ENCODE data around the gene GTSE1.

Gene GTSE1

DNA sequence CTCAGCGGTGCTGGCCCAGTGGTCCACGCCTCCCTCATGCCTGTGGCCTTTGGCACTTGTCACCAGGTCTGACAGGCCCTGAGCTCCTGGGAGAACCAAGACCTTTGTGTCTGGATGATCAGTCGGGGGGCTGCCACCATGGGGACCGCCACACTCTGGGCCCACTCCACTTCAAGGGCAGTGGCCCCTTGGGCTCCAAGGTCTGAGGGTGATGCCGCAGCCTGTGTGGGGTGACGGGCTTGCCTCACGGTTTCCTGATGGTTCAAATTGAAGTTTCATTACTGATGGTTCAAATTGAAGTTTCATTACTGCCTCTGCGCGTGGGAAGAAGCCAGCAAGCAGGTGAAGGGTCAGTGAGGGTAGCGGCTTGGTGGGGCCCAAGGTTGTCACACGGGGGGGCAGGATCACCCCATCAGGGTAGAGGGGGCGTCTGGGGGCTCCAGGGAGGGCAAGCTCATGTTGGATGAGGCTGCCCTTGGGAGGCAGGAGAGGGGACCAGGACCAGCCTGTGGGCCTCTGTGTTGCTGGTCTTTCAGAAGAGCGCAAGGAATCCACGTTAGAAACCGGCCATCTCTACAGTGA lies 66.4 kb downstream of the GTSE1 start:
- Histone ChIP-seq H3K27ac (ENCODE audit: low read depth, low read length) (no peak overlapping the region), H3K79me2 (ENCODE audit: control insufficient read depth, insufficient read depth, low read length) (no peaks in the 10 kb centered on the region), H2BK120ac (ENCODE audit: low read depth, low read length) (no peak overlapping the region), H3K18ac (ENCODE audit: low read length) (no peak overlapping the region), H2AK5ac (ENCODE audit: low read length) (no peak overlapping the region), H3K4me3 (ENCODE audit: low read length) (no peak overlapping the region), H3K4me1 (ENCODE audit: control insufficient read depth, low read depth, low read length) (no peaks in the 10 kb centered on the region), H4K5ac (ENCODE audit: low read length) (no peak overlapping the region), H2BK5ac (ENCODE audit: low read length) (no peak overlapping the region), H3K27me3 (ENCODE audit: insufficient read depth, low read length, poor library complexity) (no peaks in the 10 kb centered on the region), H3K79me1 (ENCODE audit: low read length) (no peaks in the 10 kb centered on the region), H2BK15ac (replicated peaks; ENCODE audit: low read depth) (no peak overlapping the region), H3K23ac (ENCODE audit: low read length) (no peak overlapping the region), H3K56ac (ENCODE audit: low read length) (no peak overlapping the region), H4K8ac (ENCODE audit: low read depth, low read length) (no peak overlapping the region), H3K36me3 (ENCODE audit: control insufficient read depth, insufficient read depth, low read length) (peaks cover 3% of the 10 kb centered on the region), H3K4ac (ENCODE audit: low read depth, low read length) (no peak overlapping the region), H3K9ac (ENCODE audit: low read length) (no peak overlapping the region), H3K4me2 (ENCODE audit: low read length) (no peak overlapping the region)
- WGBS (ENCODE audit: extremely low coverage, insufficient coverage, low lambda C conversion rate), result no CpG with 5 or more reads among the region's 15 CpGs
- no peak for DNase-seq

- no peak for DNase-seq
- no peak overlapping the region for H3K4me3 ChIP-seq (ENCODE audit: low read length)
- WGBS (ENCODE audit: extremely low coverage, insufficient coverage, low lambda C conversion rate), result no CpG with 5 or more reads among the region's 35 CpGs
- no peaks in the 10 kb centered on the region for H3K79me2 ChIP-seq (ENCODE audit: control insufficient read depth, insufficient read depth, low read length)
- H2BK5ac ChIP-seq (ENCODE audit: low read length), result no peak overlapping the region
- H3K4me2 ChIP-seq (ENCODE audit: low read length), result no peak overlapping the region
- H3K4me1 ChIP-seq (ENCODE audit: control insufficient read depth, low read depth, low read length), result no peaks in the 10 kb centered on the region
- no peak overlapping the region for H4K5ac ChIP-seq (ENCODE audit: low read length)
- no peak overlapping the region for H3K18ac ChIP-seq (ENCODE audit: low read length)
- no peak overlapping the region for H3K9ac ChIP-seq (ENCODE audit: low read length)
- H3K36me3 ChIP-seq (ENCODE audit: control insufficient read depth, insufficient read depth, low read length), result peaks cover 3% of the 10 kb centered on the region
- no peak overlapping the region for H3K56ac ChIP-seq (ENCODE audit: low read length)
- no peak overlapping the region for H2BK120ac ChIP-seq (ENCODE audit: low read depth, low read length)
- no peak overlapping the region for H4K8ac ChIP-seq (ENCODE audit: low read depth, low read length)
- H3K4ac ChIP-seq (ENCODE audit: low read depth, low read length), result no peak overlapping the region
- H2BK15ac ChIP-seq (replicated peaks; ENCODE audit: low read depth), result no peak overlapping the region
- no peaks in the 10 kb centered on the region for H3K27me3 ChIP-seq (ENCODE audit: insufficient read depth, low read length, poor library complexity)
- no peak overlapping the region for H2AK5ac ChIP-seq (ENCODE audit: low read length)
- no peak overlapping the region for H3K23ac ChIP-seq (ENCODE audit: low read length)
- H3K27ac ChIP-seq (ENCODE audit: low read depth, low read length), result no peak overlapping the region
- no peaks in the 10 kb centered on the region for H3K79me1 ChIP-seq (ENCODE audit: low read length)
These were observed 67.1 kb downstream of the GTSE1 start for GRCh38 chr22:46363611-46364321.

DNA sequence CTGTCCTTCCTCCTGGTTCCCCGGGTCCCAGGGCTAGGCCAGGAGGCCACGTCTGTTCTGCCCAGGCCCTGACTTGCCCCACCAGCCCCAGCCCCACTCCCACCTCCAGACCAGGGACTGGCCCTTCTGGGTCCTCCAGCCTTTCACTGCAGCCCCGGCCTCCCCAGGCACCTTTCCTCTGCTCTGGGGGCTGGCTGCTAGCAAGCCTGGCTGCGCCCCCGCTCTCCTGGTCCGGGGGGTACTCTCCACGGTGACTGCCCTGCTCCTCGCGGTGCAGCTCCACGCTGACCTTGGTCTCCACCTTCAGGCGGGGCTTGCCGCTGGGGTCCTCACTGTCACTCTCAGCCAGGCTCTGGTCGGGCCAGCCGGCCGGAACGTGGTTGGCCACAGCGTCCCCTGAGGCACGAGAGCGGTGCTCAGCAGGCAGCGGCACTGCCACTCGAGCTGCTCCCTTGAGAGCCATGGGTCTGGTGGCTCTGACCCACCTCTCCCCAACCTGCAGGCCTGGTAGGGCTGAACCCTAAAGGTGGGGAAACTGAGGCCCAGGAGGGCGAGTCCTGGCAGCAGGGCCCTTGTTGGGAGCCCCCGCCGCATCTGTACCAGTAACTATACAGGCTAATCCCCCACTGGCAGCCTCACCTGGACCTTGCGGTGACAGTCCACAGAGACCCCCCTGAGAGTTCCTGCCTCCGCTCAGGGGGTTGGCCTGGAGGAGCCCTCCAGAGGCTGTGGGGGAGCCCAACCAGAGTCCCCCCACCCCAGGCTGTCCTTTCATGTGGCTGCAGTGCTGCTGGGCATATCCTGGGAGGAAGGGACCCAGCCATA lies 67.9 kb downstream of the GTSE1 start:
- Histone ChIP-seq H2BK120ac (ENCODE audit: low read depth, low read length) (no peak overlapping the region), H2BK5ac (ENCODE audit: low read length) (no peak overlapping the region), H3K4me3 (ENCODE audit: low read length) (no peak overlapping the region), H3K18ac (ENCODE audit: low read length) (no peak overlapping the region), H4K5ac (ENCODE audit: low read length) (no peak overlapping the region), H3K79me2 (ENCODE audit: control insufficient read depth, insufficient read depth, low read length) (no peaks in the 10 kb centered on the region), H3K4me1 (ENCODE audit: control insufficient read depth, low read depth, low read length) (no peaks in the 10 kb centered on the region), H3K23ac (ENCODE audit: low read length) (no peak overlapping the region), H2AK5ac (ENCODE audit: low read length) (no peak overlapping the region), H3K79me1 (ENCODE audit: low read length) (no peaks in the 10 kb centered on the region), H3K56ac (ENCODE audit: low read length) (no peak overlapping the region), H3K4ac (ENCODE audit: low read depth, low read length) (no peak overlapping the region), H3K9ac (ENCODE audit: low read length) (no peak overlapping the region), H4K8ac (ENCODE audit: low read depth, low read length) (no peak overlapping the region), H3K4me2 (ENCODE audit: low read length) (no peak overlapping the region), H3K27me3 (ENCODE audit: insufficient read depth, low read length, poor library complexity) (no peaks in the 10 kb centered on the region), H3K36me3 (ENCODE audit: control insufficient read depth, insufficient read depth, low read length) (peaks cover 3% of the 10 kb centered on the region), H3K27ac (ENCODE audit: low read depth, low read length) (no peak overlapping the region), H2BK15ac (replicated peaks; ENCODE audit: low read depth) (no peak overlapping the region)
- no CpG with 5 or more reads among the region's 26 CpGs for WGBS (ENCODE audit: extremely low coverage, insufficient coverage, low lambda C conversion rate)
- DNase-seq, result no peak

DNA sequence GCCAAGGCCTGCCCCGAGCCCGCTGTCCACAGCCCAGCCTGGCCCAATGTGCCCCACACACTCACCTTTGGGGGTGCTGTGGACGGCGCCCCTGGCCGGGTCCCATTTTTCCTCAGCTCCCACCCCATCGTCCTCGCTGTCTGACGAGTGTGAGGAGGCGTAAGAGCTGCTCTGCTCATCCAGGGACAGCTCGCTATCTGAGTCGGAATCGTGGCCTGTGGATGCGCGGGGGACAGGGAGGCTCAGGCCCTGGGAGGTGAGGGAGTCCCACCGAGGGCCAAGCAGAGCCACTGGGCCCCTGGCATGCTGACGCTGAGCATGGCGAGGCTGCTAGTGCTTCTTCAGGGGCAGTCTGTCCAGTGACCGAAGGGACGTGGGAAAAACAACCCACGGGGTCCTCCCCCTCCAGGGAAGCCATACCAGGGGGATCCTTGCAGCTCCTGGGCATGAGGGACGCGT lies 68.5 kb downstream of the GTSE1 start:
- no peak overlapping the region for H3K4ac ChIP-seq (ENCODE audit: low read depth, low read length)
- H3K4me1 ChIP-seq (ENCODE audit: control insufficient read depth, low read depth, low read length), result no peaks in the 10 kb centered on the region
- no peak overlapping the region for H3K9ac ChIP-seq (ENCODE audit: low read length)
- no peak overlapping the region for H2BK5ac ChIP-seq (ENCODE audit: low read length)
- no peak overlapping the region for H4K5ac ChIP-seq (ENCODE audit: low read length)
- no peak overlapping the region for H2AK5ac ChIP-seq (ENCODE audit: low read length)
- H3K18ac ChIP-seq (ENCODE audit: low read length), result no peak overlapping the region
- no peaks in the 10 kb centered on the region for H3K79me2 ChIP-seq (ENCODE audit: control insufficient read depth, insufficient read depth, low read length)
- H3K56ac ChIP-seq (ENCODE audit: low read length), result no peak overlapping the region
- H2BK120ac ChIP-seq (ENCODE audit: low read depth, low read length), result no peak overlapping the region
- WGBS (ENCODE audit: extremely low coverage, insufficient coverage, low lambda C conversion rate), result no CpG with 5 or more reads among the region's 22 CpGs
- no peak overlapping the region for H2BK15ac ChIP-seq (replicated peaks; ENCODE audit: low read depth)
- DNase-seq, result no peak
- no peak overlapping the region for H3K27ac ChIP-seq (ENCODE audit: low read depth, low read length)
- H3K79me1 ChIP-seq (ENCODE audit: low read length), result no peaks in the 10 kb centered on the region
- no peak overlapping the region for H3K4me3 ChIP-seq (ENCODE audit: low read length)
- peaks cover 1% of the 10 kb centered on the region for H3K36me3 ChIP-seq (ENCODE audit: control insufficient read depth, insufficient read depth, low read length)
- H3K4me2 ChIP-seq (ENCODE audit: low read length), result no peak overlapping the region
- no peaks in the 10 kb centered on the region for H3K27me3 ChIP-seq (ENCODE audit: insufficient read depth, low read length, poor library complexity)
- no peak overlapping the region for H3K23ac ChIP-seq (ENCODE audit: low read length)
- H4K8ac ChIP-seq (ENCODE audit: low read depth, low read length), result no peak overlapping the region

- H2BK15ac ChIP-seq (replicated peaks; ENCODE audit: low read depth), result no peak overlapping the region
- H3K27ac ChIP-seq (ENCODE audit: low read depth, low read length), result no peak overlapping the region
- H4K5ac ChIP-seq (ENCODE audit: low read length), result no peak overlapping the region
- H2AK5ac ChIP-seq (ENCODE audit: low read length), result no peak overlapping the region
- H3K27me3 ChIP-seq (ENCODE audit: insufficient read depth, low read length, poor library complexity), result no peaks in the 10 kb centered on the region
- no peak overlapping the region for H3K4me2 ChIP-seq (ENCODE audit: low read length)
- no peak overlapping the region for H3K23ac ChIP-seq (ENCODE audit: low read length)
- H2BK120ac ChIP-seq (ENCODE audit: low read depth, low read length), result no peak overlapping the region
- H2BK5ac ChIP-seq (ENCODE audit: low read length), result no peak overlapping the region
- H3K4me1 ChIP-seq (ENCODE audit: control insufficient read depth, low read depth, low read length), result no peaks in the 10 kb centered on the region
- H3K36me3 ChIP-seq (ENCODE audit: control insufficient read depth, insufficient read depth, low read length), result no peaks in the 10 kb centered on the region
- no peak overlapping the region for H3K18ac ChIP-seq (ENCODE audit: low read length)
- no peak overlapping the region for H4K8ac ChIP-seq (ENCODE audit: low read depth, low read length)
- no peak overlapping the region for H3K56ac ChIP-seq (ENCODE audit: low read length)
- no peaks in the 10 kb centered on the region for H3K79me2 ChIP-seq (ENCODE audit: control insufficient read depth, insufficient read depth, low read length)
- H3K79me1 ChIP-seq (ENCODE audit: low read length), result no peaks in the 10 kb centered on the region
- no peak overlapping the region for H3K4me3 ChIP-seq (ENCODE audit: low read length)
- no peak for DNase-seq
- no peak overlapping the region for H3K9ac ChIP-seq (ENCODE audit: low read length)
- H3K4ac ChIP-seq (ENCODE audit: low read depth, low read length), result no peak overlapping the region
- no CpG with 5 or more reads among the region's 19 CpGs for WGBS (ENCODE audit: extremely low coverage, insufficient coverage, low lambda C conversion rate)
These were observed 69.7 kb downstream of the GTSE1 start for GRCh38 chr22:46366327-46366731.

Measured in mesendoderm (in vitro differentiated cells).